ENCODE results near the gene ASTN2. TPM values are rescaled to one million over a fixed set of nuclear protein-coding genes. Genes with fewer than 3 reads are reported as not detected.

Gene ASTN2
- total and polyA plus RNA-seq, 2 experiments from 2014 or later: 5.6 to 7.7 TPM

GRCh38 chr9:116416421-116416820 is 998.4 kb downstream of the ASTN2 start:
- no peaks in the 10 kb centered on the region for H3K27me3 ChIP-seq
- no peak overlapping the region for H3K27ac ChIP-seq
- no peak overlapping the region for H3K4me3 ChIP-seq
- no peaks in the 10 kb centered on the region for H3K36me3 ChIP-seq
- no peak for DNase-seq (ENCODE audit: low read depth in 1 of 2, low spot score in 1 of 2)
- no peaks in the 10 kb centered on the region for H3K4me1 ChIP-seq (ENCODE audit: low read depth)
- no peak for TF ChIP-seq CTCF (IDR thresholded peaks at IDR 0.05; ENCODE audit: low read depth, low read length)
- H3K9me3 ChIP-seq (ENCODE audit: low read depth): no peaks in the 10 kb centered on the region

GRCh38 chr9:116414374-116414773 is 1000.5 kb downstream of the ASTN2 start:
- no peak overlapping the region for H3K27ac ChIP-seq
- no peaks in the 10 kb centered on the region for H3K36me3 ChIP-seq
- H3K4me1 ChIP-seq (ENCODE audit: low read depth): no peaks in the 10 kb centered on the region
- no peak for DNase-seq (ENCODE audit: low read depth in 1 of 2, low spot score in 1 of 2)
- H3K4me3 ChIP-seq: no peak overlapping the region
- no peaks in the 10 kb centered on the region for H3K9me3 ChIP-seq (ENCODE audit: low read depth)
- no peak for TF ChIP-seq CTCF (IDR thresholded peaks at IDR 0.05; ENCODE audit: low read depth, low read length)
- H3K27me3 ChIP-seq: no peaks in the 10 kb centered on the region

GRCh38 chr9:116411506-116411905 is 1003.4 kb downstream of the ASTN2 start:
- no peak for TF ChIP-seq CTCF (IDR thresholded peaks at IDR 0.05; ENCODE audit: low read depth, low read length)
- Histone ChIP-seq H3K4me3 (no peak overlapping the region), H3K9me3 (ENCODE audit: low read depth) (no peaks in the 10 kb centered on the region), H3K36me3 (no peaks in the 10 kb centered on the region), H3K27me3 (no peaks in the 10 kb centered on the region), H3K27ac (no peak overlapping the region), H3K4me1 (ENCODE audit: low read depth) (no peaks in the 10 kb centered on the region)
- DNase-seq (ENCODE audit: low read depth in 1 of 2, low spot score in 1 of 2): no peak

- H3K27me3 ChIP-seq: no peaks in the 10 kb centered on the region
- TF ChIP-seq CTCF (IDR thresholded peaks at IDR 0.05; ENCODE audit: low read depth, low read length): no peak
- H3K4me3 ChIP-seq: no peak overlapping the region
- no peaks in the 10 kb centered on the region for H3K9me3 ChIP-seq (ENCODE audit: low read depth)
- H3K27ac ChIP-seq: no peak overlapping the region
- H3K36me3 ChIP-seq: no peaks in the 10 kb centered on the region
- no peaks in the 10 kb centered on the region for H3K4me1 ChIP-seq (ENCODE audit: low read depth)
- no peak for DNase-seq (ENCODE audit: low read depth in 1 of 2, low spot score in 1 of 2)
These were observed 1005.2 kb downstream of the ASTN2 start for GRCh38 chr9:116409638-116410037.

GRCh38 chr9:116409129-116409528 is 1005.7 kb downstream of the ASTN2 start:
- no peak for DNase-seq (ENCODE audit: low read depth in 1 of 2, low spot score in 1 of 2)
- Histone ChIP-seq H3K27me3 (no peaks in the 10 kb centered on the region), H3K4me3 (no peak overlapping the region), H3K27ac (no peak overlapping the region), H3K36me3 (no peaks in the 10 kb centered on the region), H3K9me3 (ENCODE audit: low read depth) (no peaks in the 10 kb centered on the region), H3K4me1 (ENCODE audit: low read depth) (no peaks in the 10 kb centered on the region)
- TF ChIP-seq CTCF (IDR thresholded peaks at IDR 0.05; ENCODE audit: low read depth, low read length): no peak

GRCh38 chr9:116406469-116406868 is 1008.4 kb downstream of the ASTN2 start:
- H3K4me1 ChIP-seq (ENCODE audit: low read depth): peaks cover 2% of the 10 kb centered on the region
- no peaks in the 10 kb centered on the region for H3K9me3 ChIP-seq (ENCODE audit: low read depth)
- H3K36me3 ChIP-seq: no peaks in the 10 kb centered on the region
- H3K27me3 ChIP-seq: no peaks in the 10 kb centered on the region
- no peak overlapping the region for H3K4me3 ChIP-seq
- no peak for DNase-seq (ENCODE audit: low read depth in 1 of 2, low spot score in 1 of 2)
- TF ChIP-seq CTCF (IDR thresholded peaks at IDR 0.05; ENCODE audit: low read depth, low read length): no peak
- no peak overlapping the region for H3K27ac ChIP-seq
